GM06990 (cell line): ENCODE measurements around the gene OR2A7.
"Not testable (repeated sequence)": the region's sequence is repeated elsewhere in the genome, so short reads cannot be mapped to it uniquely, and the experiment has no call there.

Experiments used
- DNase-seq: peaks from one replicate; pipeline ENCODE4 v3.0.0-alpha.2; 2011; ENCODE audit not compliant: insufficient read length; ENCODE audit errors: extremely low read depth
- H3K27me3 ChIP-seq: replicated peaks from 2 replicates; pipeline ENCODE4 v1.6.0; 2011; ENCODE audit warnings: low read length; ENCODE audit not compliant: control insufficient read depth, insufficient read depth
- H3K36me3 ChIP-seq: 2 replicates; pipeline ENCODE4 v1.5.1; 2011; ENCODE audit warnings: low read length; ENCODE audit not compliant: control insufficient read depth, insufficient read depth
- H3K4me3 ChIP-seq: replicated peaks from 2 replicates; pipeline ENCODE4 v1.5.1; 2011; ENCODE audit warnings: low read depth, mild to moderate bottlenecking, control low read depth, low read length
- TF ChIP-seq, protein P1 (sequence below): IDR thresholded peaks from 2 replicates; pipeline ENCODE4 v1.5.1; 2011; ENCODE audit warnings: low read length, control low read depth, mild to moderate bottlenecking, inconsistent platforms; ENCODE audit not compliant: insufficient read depth, poor library complexity, severe bottlenecking

OR2A7 gene

DNA sequence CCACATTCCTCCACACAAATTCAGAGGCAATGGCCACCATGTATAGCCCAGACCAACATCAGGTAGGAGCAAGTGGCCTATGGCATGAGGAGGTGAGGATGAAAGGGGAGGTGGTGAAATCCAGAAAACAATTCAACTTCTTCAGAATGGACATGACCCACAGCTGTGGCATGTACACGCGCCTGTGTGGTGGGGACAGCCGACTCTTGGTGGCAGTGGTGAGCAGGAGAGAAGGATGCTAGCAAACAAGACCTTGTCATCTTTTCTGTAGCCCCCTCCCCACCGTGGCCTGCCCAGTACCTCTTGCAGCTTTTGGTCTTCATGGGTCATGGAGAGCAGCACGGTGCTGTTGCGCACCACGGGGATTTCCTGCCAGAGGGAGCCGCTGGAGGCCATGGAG lies 17.4 kb upstream of the OR2A7 start:
- not testable (repeated sequence) for H3K27me3 ChIP-seq, DNase-seq, H3K4me3 ChIP-seq, H3K36me3 ChIP-seq

DNA sequence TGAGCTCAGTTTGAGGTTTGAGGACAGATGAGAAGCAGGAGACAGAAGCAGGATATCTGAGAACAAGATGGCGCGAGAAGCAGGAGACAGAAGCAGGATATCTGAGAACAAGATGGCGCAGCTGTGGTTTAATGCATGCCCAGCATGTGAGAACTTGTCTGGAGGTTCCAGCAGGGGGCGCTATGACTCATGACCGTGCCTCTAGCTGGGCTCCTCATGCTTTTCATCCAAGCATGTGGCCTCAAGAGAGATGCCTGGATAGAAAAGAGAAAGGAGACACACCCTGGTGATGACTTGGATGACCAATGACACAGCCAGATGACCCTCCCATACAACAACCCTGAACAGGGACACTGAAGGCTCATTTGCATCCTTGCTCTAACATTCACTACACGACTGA lies 15.4 kb upstream of the OR2A7 start:
- not testable (repeated sequence) for H3K4me3 ChIP-seq, H3K27me3 ChIP-seq, DNase-seq, H3K36me3 ChIP-seq

DNA sequence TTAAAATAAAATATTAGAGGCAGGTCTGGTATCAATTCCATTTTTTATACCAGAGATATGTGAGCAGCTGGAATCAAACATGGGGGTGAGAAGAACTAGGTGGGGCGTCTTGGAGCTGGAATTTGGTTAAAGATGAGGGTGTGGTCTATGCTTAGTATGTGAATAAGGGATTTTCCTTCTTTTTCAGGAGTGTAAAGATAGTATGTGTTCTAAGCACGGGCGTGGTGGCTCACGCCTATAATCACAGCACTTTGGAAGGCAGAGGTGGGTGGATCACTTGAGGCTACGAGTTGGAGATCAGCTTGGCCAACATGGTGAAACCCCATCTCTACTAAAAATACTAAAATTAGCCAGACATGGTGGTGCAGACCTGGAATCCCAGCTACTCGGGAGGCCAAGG lies 10.7 kb upstream of the OR2A7 start:
- H3K27me3 ChIP-seq, DNase-seq, H3K36me3 ChIP-seq, H3K4me3 ChIP-seq: not testable (repeated sequence)

GRCh38 chr7:144269188-144269587 lies 4.6 kb upstream of the OR2A7 start, which contains the start of gene CTAGE8:
Gene CTAGE8 (minus strand): TSS chr7:144269288. CDS start chr7:144269250, 38 bp downstream.
- not testable (repeated sequence) for DNase-seq, H3K36me3 ChIP-seq, H3K4me3 ChIP-seq

GRCh38 chr7:144262128-144262527 lies 2.5 kb downstream of the OR2A7 start:
- not testable (repeated sequence) for H3K4me3 ChIP-seq, H3K27me3 ChIP-seq, DNase-seq, H3K36me3 ChIP-seq

More at GRCh38 chr7:144269188-144269587, 4.6 kb upstream of the OR2A7 start, which contains the start of gene CTAGE8:
- not testable (repeated sequence) for H3K27me3 ChIP-seq

DNA sequence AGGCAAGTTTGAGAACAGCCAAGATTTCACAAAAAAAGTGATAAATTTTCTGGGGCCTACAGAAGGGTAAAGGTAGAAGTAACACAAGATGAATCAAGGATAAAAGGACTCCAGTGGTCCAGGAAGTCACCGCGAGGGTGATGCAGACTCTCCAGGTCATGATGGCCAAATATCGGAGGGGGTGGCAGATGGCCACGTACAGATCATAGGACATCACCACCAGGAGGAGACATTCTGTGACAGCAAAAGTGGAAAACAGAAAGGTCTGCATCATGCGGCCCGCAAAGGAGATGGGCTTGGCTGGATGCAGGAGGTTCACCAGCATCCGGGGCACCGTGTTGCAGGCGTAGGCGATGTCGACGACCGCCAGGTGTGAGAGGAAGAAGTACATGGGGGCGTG lies 5.5 kb downstream of the OR2A7 start:
- H3K27me3 ChIP-seq, H3K4me3 ChIP-seq, H3K36me3 ChIP-seq, DNase-seq: not testable (repeated sequence)

DNA sequence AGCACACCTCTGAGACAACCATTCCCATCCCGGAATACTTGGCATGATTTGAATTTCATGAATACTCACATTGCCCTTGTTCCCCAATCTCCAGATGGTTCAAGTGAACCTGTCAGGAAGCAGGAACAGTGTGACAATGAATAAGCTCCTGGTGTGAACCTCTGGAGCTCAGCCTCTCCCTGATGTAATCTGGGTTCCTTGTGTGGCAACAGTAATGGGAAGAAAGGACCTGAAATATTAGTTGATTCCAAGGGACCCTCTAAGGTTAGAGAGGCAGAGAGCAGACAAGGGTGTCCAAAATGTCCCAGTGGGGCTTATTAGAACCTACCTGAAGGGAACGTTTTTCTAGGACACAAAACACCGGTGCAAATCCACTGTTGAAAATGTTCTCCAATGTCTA lies 8.5 kb downstream of the OR2A7 start:
- Histone ChIP-seq H3K27me3 (no peaks in the 10 kb centered on the region; the same call in 1 of the 2 replicates), H3K4me3 (no peak overlapping the region), H3K36me3 (no peaks in the 10 kb centered on the region)
- TF ChIP-seq, protein P1, sequence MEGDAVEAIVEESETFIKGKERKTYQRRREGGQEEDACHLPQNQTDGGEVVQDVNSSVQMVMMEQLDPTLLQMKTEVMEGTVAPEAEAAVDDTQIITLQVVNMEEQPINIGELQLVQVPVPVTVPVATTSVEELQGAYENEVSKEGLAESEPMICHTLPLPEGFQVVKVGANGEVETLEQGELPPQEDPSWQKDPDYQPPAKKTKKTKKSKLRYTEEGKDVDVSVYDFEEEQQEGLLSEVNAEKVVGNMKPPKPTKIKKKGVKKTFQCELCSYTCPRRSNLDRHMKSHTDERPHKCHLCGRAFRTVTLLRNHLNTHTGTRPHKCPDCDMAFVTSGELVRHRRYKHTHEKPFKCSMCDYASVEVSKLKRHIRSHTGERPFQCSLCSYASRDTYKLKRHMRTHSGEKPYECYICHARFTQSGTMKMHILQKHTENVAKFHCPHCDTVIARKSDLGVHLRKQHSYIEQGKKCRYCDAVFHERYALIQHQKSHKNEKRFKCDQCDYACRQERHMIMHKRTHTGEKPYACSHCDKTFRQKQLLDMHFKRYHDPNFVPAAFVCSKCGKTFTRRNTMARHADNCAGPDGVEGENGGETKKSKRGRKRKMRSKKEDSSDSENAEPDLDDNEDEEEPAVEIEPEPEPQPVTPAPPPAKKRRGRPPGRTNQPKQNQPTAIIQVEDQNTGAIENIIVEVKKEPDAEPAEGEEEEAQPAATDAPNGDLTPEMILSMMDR = no peak
- DNase-seq = no peak

- H3K27me3 ChIP-seq = no peaks in the 10 kb centered on the region; the same call in 1 of the 2 replicates
- H3K4me3 ChIP-seq = no peak overlapping the region
- TF ChIP-seq, protein P1 = no peak
- no peak for DNase-seq
- no peaks in the 10 kb centered on the region for H3K36me3 ChIP-seq
Measured at GRCh38 chr7:144255471-144255897, 9.1 kb downstream of the OR2A7 start.

- H3K36me3 ChIP-seq, H3K27me3 ChIP-seq, DNase-seq, H3K4me3 ChIP-seq: not testable (repeated sequence)
Measured at GRCh38 chr7:144252307-144252706, 12.3 kb downstream of the OR2A7 start.

DNA sequence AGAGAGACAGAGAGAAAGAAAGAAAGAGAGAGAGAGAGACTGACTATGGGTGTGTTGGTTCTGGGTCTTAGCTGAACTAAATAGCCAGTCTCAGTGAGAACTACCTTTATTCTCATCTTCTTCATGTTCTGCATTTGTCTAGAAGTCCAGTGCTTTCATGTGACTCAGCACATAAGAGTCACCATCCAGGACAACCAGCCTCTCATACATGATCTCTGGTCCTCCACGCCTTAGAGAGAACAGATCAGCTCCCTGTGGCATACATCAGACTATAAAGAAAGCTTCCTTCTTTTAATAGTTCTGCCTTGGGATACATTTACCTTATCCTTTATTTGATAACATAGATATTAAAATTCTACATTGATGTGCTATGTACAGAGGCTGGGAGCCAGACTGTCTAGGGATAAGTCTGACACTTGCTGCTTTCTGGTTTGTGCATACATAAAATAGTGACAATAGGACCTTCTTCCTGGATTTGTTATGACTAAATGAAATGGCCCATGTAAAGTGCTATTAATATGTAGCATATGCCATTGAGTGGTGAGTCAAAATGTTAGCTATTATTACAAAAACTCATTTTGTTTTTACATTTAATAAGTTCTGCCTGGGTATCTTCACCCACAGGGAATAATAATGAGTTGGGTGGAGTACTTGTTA lies 16.8 kb downstream of the OR2A7 start:
- DNase-seq = not testable (repeated sequence)

DNA sequence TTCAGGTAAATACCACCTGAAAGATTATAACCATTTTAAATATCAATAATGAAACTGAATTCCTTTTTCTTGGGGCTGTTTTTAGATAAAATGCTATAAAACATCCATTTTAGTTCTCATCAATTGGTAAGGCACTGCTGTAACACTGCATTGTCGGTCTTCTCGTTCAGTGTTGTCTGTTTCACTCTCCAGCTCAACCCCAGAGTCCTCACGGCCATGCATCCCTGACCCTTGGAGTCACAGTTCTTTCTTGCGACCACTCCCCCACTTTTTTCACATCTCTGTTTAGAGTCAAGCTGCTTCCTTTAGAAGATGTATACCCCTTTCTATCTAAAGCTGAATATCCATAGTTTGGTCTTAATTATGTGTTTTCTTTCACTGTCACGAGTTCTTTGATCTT lies 17.6 kb downstream of the OR2A7 start:
- not testable (repeated sequence) for H3K4me3 ChIP-seq, H3K36me3 ChIP-seq, H3K27me3 ChIP-seq, DNase-seq

More for the DNA sequence above, 16.8 kb downstream of the OR2A7 start:
- not testable (repeated sequence) for H3K36me3 ChIP-seq, H3K27me3 ChIP-seq, H3K4me3 ChIP-seq

- not testable (repeated sequence) for H3K36me3 ChIP-seq, H3K4me3 ChIP-seq, H3K27me3 ChIP-seq, DNase-seq
Measured at GRCh38 chr7:144245372-144245771, 19.2 kb downstream of the OR2A7 start.
